Measurements from ENCODE around the gene SYNM. TPM values are rescaled to one million over a fixed set of nuclear protein-coding genes. Genes with fewer than 3 reads are reported as not detected.
A peak's percentile ranks its signal among the peaks of the same experiment; 100 is the strongest.

SYNM gene
- total and polyA plus RNA-seq, 5 experiments from 2014 or later = 0.08 to 1.1 (median 0.82) TPM; not detected in 1

GRCh38 chr15:99165020-99165790, 60.3 kb downstream of the SYNM start:
- peak overlapping the region in 1 of 10 donors; percentile 18 for H3K27ac Mint-ChIP-seq
- DNase-seq = no peak
- POLR2A ChIA-PET = interaction anchor here (0.6 kb wide), 1 partner anchor 9 kb away, joined by 3 read pairs; no protein-coding TSS in a partner anchor
- no peak for ATAC-seq
- no peaks in the 10 kb centered on the region for H3K36me3 Mint-ChIP-seq
- no peaks in the 10 kb centered on the region for H3K27me3 Mint-ChIP-seq
- H3K9me3 Mint-ChIP-seq = no peaks in the 10 kb centered on the region
- H3K4me3 Mint-ChIP-seq = no peak overlapping the region
- H3K4me1 Mint-ChIP-seq = peaks cover 0 to 10% (median under 1%) of the 10 kb centered on the region in 4 donors

GRCh38 chr15:99165956-99166689, 61.2 kb downstream of the SYNM start:
- ATAC-seq = no peak
- H3K4me1 Mint-ChIP-seq = peaks cover 0 to 10% (median under 1%) of the 10 kb centered on the region in 4 donors
- H3K36me3 Mint-ChIP-seq = no peaks in the 10 kb centered on the region
- DNase-seq = no peak
- H3K9me3 Mint-ChIP-seq = no peaks in the 10 kb centered on the region
- H3K27me3 Mint-ChIP-seq = no peaks in the 10 kb centered on the region
- no peak overlapping the region for H3K27ac Mint-ChIP-seq
- H3K4me3 Mint-ChIP-seq = no peak overlapping the region
- POLR2A ChIA-PET = no interaction called here

GRCh38 chr15:99167201-99167600, 62.3 kb downstream of the SYNM start:
- Mint-ChIP-seq H3K4me1 (peaks cover 0 to 10% (median under 1%) of the 10 kb centered on the region in 4 donors), H3K4me3 (no peak overlapping the region), H3K9me3 (no peaks in the 10 kb centered on the region), H3K27ac (no peak overlapping the region), H3K36me3 (no peaks in the 10 kb centered on the region), H3K27me3 (no peaks in the 10 kb centered on the region)
- POLR2A ChIA-PET = no interaction called here
- DNase-seq (no peak), ATAC-seq (no peak)

GRCh38 chr15:99167640-99168039, 62.8 kb downstream of the SYNM start:
- no peaks in the 10 kb centered on the region for H3K27me3 Mint-ChIP-seq
- DNase-seq (no peak), ATAC-seq (no peak)
- H3K9me3 Mint-ChIP-seq = no peaks in the 10 kb centered on the region
- H3K27ac Mint-ChIP-seq = no peak overlapping the region
- peaks cover 0 to 10% (median under 1%) of the 10 kb centered on the region in 4 donors for H3K4me1 Mint-ChIP-seq
- POLR2A ChIA-PET = no interaction called here
- H3K4me3 Mint-ChIP-seq = no peak overlapping the region
- H3K36me3 Mint-ChIP-seq = no peaks in the 10 kb centered on the region

- peaks cover 0 to 2% (median 0%) of the 10 kb centered on the region in 4 donors for H3K4me1 Mint-ChIP-seq
- DNase-seq = no peak
- H3K27ac Mint-ChIP-seq = peak overlapping the region in 1 of 10 donors; percentile 40
- H3K27me3 Mint-ChIP-seq = no peaks in the 10 kb centered on the region
- no peak overlapping the region for H3K4me3 Mint-ChIP-seq
- ATAC-seq = no peak
- H3K9me3 Mint-ChIP-seq = no peaks in the 10 kb centered on the region
- H3K36me3 Mint-ChIP-seq = no peaks in the 10 kb centered on the region
- POLR2A ChIA-PET = no interaction called here
Observed at GRCh38 chr15:99168601-99169580, 64.0 kb downstream of the SYNM start.

GRCh38 chr15:99169769-99170311, 65.0 kb downstream of the SYNM start:
- H3K36me3 Mint-ChIP-seq = no peaks in the 10 kb centered on the region
- POLR2A ChIA-PET = no interaction called here
- no peak overlapping the region for H3K4me3 Mint-ChIP-seq
- H3K9me3 Mint-ChIP-seq = no peaks in the 10 kb centered on the region
- peak overlapping the region in 1 of 10 donors; percentile 40 for H3K27ac Mint-ChIP-seq
- DNase-seq (no peak), ATAC-seq (no peak)
- no peaks in the 10 kb centered on the region for H3K27me3 Mint-ChIP-seq
- peaks cover 0 to 2% (median 0%) of the 10 kb centered on the region in 4 donors for H3K4me1 Mint-ChIP-seq

GRCh38 chr15:99170476-99171065, 65.7 kb downstream of the SYNM start:
- POLR2A ChIA-PET = no interaction called here
- Mint-ChIP-seq H3K27me3 (no peaks in the 10 kb centered on the region), H3K4me1 (peaks cover 0 to 2% (median 0%) of the 10 kb centered on the region in 4 donors), H3K27ac (no peak overlapping the region), H3K4me3 (no peak overlapping the region), H3K36me3 (no peaks in the 10 kb centered on the region), H3K9me3 (no peaks in the 10 kb centered on the region)
- no peak for ATAC-seq
- no peak for DNase-seq

GRCh38 chr15:99172171-99172570, 67.3 kb downstream of the SYNM start:
- Mint-ChIP-seq H3K4me3 (no peak overlapping the region), H3K27ac (no peak overlapping the region), H3K9me3 (no peaks in the 10 kb centered on the region), H3K27me3 (no peaks in the 10 kb centered on the region), H3K4me1 (peaks cover 0 to 2% (median 0%) of the 10 kb centered on the region in 4 donors), H3K36me3 (no peaks in the 10 kb centered on the region)
- POLR2A ChIA-PET = no interaction called here
- DNase-seq = no peak
- no peak for ATAC-seq

- no peak for DNase-seq
- no peak overlapping the region for H3K27ac Mint-ChIP-seq
- H3K27me3 Mint-ChIP-seq = no peaks in the 10 kb centered on the region
- no peak for ATAC-seq
- no peaks in the 10 kb centered on the region for H3K4me1 Mint-ChIP-seq
- H3K4me3 Mint-ChIP-seq = no peak overlapping the region
- H3K9me3 Mint-ChIP-seq = no peaks in the 10 kb centered on the region
- POLR2A ChIA-PET = no interaction called here
- H3K36me3 Mint-ChIP-seq = no peaks in the 10 kb centered on the region
Observed at GRCh38 chr15:99172989-99173388, 68.1 kb downstream of the SYNM start.

- H3K9me3 Mint-ChIP-seq = no peaks in the 10 kb centered on the region
- POLR2A ChIA-PET = no interaction called here
Observed at GRCh38 chr15:99174567-99175395, 69.9 kb downstream of the SYNM start.

GRCh38 chr15:99176757-99177156, 71.9 kb downstream of the SYNM start:
- Mint-ChIP-seq H3K27me3 (no peaks in the 10 kb centered on the region), H3K4me1 (no peaks in the 10 kb centered on the region), H3K9me3 (no peaks in the 10 kb centered on the region), H3K4me3 (no peak overlapping the region), H3K36me3 (no peaks in the 10 kb centered on the region), H3K27ac (no peak overlapping the region)
- DNase-seq (no peak), ATAC-seq (no peak)
- POLR2A ChIA-PET = no interaction called here

More at GRCh38 chr15:99174567-99175395, 69.9 kb downstream of the SYNM start:
- H3K36me3 Mint-ChIP-seq = no peaks in the 10 kb centered on the region
- DNase-seq = no peak
- H3K4me1 Mint-ChIP-seq = no peaks in the 10 kb centered on the region
- H3K4me3 Mint-ChIP-seq = no peak overlapping the region
- no peaks in the 10 kb centered on the region for H3K27me3 Mint-ChIP-seq
- no peak overlapping the region for H3K27ac Mint-ChIP-seq
- no peak for ATAC-seq
